HG03558 (cell line): ENCODE measurements around the gene ATP5F1A.
"Not testable (repeated sequence)": the region's sequence is repeated elsewhere in the genome, so short reads cannot be mapped to it uniquely, and the experiment has no call there.

ENCODE experiments used
- ATAC-seq: cut with Tn5 transposase; IDR thresholded peaks from one replicate; pipeline ENCODE4 v1.9.1; 2021; ENCODE audit warnings: moderate number of reproducible peaks; ENCODE audit not compliant: unreplicated experiment; ENCODE audit errors: extremely low read depth

ATP5F1A gene

GRCh38 chr18:46050268-46050667 is 47.8 kb downstream of the ATP5F1A start:
- no peak for ATAC-seq

GRCh38 chr18:46048641-46049040 is 49.5 kb downstream of the ATP5F1A start:
- ATAC-seq, result no peak

- not testable (repeated sequence) for ATAC-seq
Observed at GRCh38 chr18:46047369-46047768, 50.7 kb downstream of the ATP5F1A start.

GRCh38 chr18:46046688-46047087 is 51.4 kb downstream of the ATP5F1A start:
- no peak for ATAC-seq

GRCh38 chr18:46046126-46046525 is 52.0 kb downstream of the ATP5F1A start:
- ATAC-seq, result no peak

GRCh38 chr18:46042571-46043123 is 55.4 kb downstream of the ATP5F1A start:
- no peak for ATAC-seq

- ATAC-seq, result no peak
Observed at GRCh38 chr18:46040747-46041104, 57.4 kb downstream of the ATP5F1A start.

- no peak for ATAC-seq
Observed at GRCh38 chr18:46040033-46040746, 57.9 kb downstream of the ATP5F1A start.

- no peak for ATAC-seq
Observed at GRCh38 chr18:46037512-46038305, 60.4 kb downstream of the ATP5F1A start.

- no peak for ATAC-seq
Observed at GRCh38 chr18:46035696-46036680, 62.1 kb downstream of the ATP5F1A start.

- no peak for ATAC-seq
Observed at GRCh38 chr18:46034230-46034629, 63.9 kb downstream of the ATP5F1A start.

GRCh38 chr18:46031741-46032140 is 66.4 kb downstream of the ATP5F1A start:
- ATAC-seq, result no peak
